Putamen (tissue), 1 donor: Measurements from ENCODE around the gene PPAT.
"Not testable (repeated sequence)": the region's sequence is repeated elsewhere in the genome, so short reads cannot be mapped to it uniquely, and the experiment has no call there.

Source experiments
- DNase-seq: peaks from one replicate; pipeline ENCODE4 v3.0.0-alpha.2; 2016; ENCODE audit warnings: low spot score

Gene PPAT

GRCh38 chr4:56435140-56435926, at the start of gene PPAT:
TSS of gene PPAT (minus strand) at chr4:56435615. CDS start at chr4:56435477, 138 bp downstream.
- peak; percentile 97 for DNase-seq

- DNase-seq: no peak
These were observed 45.3 kb upstream of the PPAT start for GRCh38 chr4:56480691-56481090.

DNA sequence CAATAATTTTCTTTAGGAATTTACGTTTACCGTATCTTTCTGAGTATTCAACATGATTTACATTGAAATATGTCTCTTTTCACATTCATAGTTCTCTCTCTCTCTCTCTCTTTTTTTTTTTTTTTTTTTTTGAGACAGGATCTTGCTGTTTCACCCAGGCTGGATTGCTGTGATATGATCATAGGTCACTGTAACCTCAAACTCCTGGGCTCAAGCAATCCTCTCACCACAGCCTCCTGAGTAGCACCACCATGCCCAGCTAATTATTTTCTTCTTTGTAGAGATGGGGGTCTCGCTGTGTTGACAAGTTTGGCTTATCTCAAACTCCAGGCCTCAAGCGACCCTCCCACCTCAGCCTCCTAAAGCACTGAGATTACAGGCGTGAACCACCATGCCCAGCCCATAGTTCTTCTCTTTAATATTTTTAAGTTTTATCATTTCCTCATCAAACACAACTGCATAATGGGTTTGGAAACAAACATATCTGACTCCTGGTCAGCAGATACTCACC, 41.8 kb upstream of the PPAT start:
- no peak for DNase-seq

DNA sequence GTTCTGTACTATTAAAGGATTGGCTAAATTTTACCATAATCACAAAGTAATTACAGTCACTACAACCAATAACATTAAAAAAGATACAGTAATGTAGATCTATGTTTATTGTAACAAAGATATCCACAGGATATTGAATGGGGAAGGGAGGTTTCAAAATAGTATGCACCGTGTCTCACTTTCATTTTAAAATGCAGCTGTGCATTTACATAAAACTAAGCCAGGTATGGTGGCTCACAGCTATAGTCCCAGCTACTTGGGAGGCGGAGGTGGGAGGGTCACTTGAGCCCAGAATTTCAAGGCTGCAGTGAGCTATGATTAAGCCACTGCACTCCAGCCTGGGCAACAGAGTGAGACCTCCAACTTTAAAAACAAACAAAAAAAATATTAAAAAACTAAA, 40.5 kb upstream of the PPAT start:
- no peak for DNase-seq

GRCh38 chr4:56469489-56470210, 34.2 kb upstream of the PPAT start:
- DNase-seq: no peak

GRCh38 chr4:56468097-56468422, 32.6 kb upstream of the PPAT start:
- peak; percentile 53 for DNase-seq

DNA sequence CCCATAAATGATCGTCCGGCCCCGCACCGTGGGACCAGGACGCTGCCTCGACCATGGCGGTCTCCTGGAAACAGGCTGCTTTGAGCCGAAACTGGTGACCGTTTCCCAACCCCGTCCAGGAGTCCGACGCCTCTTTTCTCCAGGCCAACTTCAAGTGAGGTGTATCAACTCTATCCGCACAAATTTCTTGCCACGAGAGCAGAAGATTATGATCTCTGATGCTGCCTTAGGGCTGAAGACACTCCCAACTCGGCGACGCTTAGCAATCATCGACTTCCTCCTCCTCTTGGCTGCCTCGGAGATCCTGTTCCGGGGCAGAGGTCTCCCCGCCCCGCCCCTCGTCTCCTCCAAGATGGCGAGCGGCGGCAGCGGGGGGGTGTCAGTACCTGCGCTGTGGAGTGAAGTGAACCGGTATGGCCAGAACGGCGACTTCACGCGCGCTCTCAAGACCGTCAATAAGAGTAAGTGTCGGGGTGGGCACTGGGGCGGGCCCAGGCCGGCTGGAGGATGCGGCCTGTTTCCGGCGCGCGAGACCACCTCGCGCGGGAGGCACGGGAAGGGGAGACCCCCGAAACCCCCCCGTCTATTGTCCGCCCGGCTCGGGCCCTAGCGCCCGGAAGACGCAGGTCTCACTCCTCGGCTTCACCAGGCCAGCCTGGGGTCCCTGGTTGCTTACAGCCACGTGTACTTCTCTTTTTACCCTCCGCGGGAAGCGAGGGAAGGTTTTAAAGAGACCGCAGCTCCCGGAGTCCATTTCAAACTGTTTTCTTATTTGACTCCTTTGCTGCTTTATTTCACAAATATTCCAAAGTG, 32.1 kb upstream of the PPAT start, which contains the start of gene SRP72:
TSS of gene SRP72 (plus strand) at position 334 of the 813 bp plus-strand sequence. CDS start at position 353, 19 bp downstream.
- peak; percentile 90 for DNase-seq

- DNase-seq: no peak
These were observed 31.5 kb upstream of the PPAT start for GRCh38 chr4:56466910-56467283.

GRCh38 chr4:56466296-56466761, 30.9 kb upstream of the PPAT start:
- DNase-seq: not testable (repeated sequence)

GRCh38 chr4:56465599-56466295, 30.3 kb upstream of the PPAT start:
- DNase-seq: no peak

- DNase-seq: no peak
These were observed 29.2 kb upstream of the PPAT start for GRCh38 chr4:56464581-56464980.

GRCh38 chr4:56463711-56464110, 28.3 kb upstream of the PPAT start:
- DNase-seq: no peak

GRCh38 chr4:56462157-56462556, 26.7 kb upstream of the PPAT start:
- DNase-seq: no peak

DNA sequence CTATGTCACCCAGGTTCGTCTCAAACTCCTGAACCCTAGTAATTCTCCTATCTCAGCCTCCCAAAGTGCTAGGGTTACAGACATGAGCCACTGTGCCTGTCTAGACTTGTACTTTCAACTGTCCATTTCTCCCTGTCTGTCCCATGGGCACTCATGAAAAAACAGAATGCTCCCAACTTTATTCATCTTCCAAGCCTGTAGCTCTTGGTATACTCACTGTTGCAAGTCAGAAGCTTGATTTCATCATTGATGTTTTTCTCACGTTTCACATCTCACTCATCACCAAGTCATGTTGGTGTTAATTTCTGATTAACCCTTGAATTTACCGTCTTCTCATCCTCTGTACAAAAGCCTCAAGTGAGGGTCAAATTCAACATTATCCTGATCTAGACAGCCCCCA, 24.7 kb upstream of the PPAT start:
- no peak for DNase-seq

DNA sequence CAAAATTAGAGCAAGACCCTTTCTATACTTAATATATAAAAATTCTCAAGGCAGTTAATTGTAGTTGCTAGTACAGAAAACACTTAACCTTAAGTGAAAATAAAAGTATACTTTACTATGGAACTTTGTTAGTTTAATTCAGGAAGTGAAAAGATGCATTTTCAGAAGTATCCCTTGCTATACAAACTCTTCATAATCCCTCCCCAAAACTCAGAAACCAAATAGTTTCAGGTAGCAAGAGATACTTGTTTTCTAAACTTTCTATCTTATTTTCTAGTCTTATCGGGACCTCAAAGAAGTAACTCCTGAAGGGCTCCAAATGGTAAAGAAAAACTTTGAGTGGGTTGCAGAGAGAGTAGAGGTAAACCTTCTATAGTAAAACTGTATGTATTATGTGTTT, 14.9 kb upstream of the PPAT start:
- no peak for DNase-seq

GRCh38 chr4:56449475-56449874, 14.1 kb upstream of the PPAT start:
- not testable (repeated sequence) for DNase-seq

DNA sequence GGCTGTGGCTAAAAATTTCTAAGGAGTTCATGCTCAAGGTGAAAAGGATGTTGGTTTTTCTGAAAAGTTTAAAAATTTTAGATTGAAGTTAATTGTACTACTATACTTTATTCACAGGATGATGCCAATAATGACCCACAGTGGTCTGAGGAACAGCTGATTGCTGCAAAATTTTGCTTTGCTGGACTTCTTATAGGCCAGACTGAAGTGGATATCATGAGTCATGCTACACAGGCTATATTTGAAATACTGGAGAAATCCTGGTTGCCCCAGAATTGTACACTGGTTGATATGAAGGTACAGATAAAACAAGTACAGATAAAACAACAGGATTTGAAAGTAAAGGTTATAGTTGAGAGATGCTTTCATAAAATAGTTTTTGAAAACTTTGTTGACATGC, 12.9 kb upstream of the PPAT start:
- no peak for DNase-seq

GRCh38 chr4:56445699-56446098, 10.3 kb upstream of the PPAT start:
- DNase-seq: no peak

GRCh38 chr4:56444719-56445118, 9.3 kb upstream of the PPAT start:
- DNase-seq: no peak

DNA sequence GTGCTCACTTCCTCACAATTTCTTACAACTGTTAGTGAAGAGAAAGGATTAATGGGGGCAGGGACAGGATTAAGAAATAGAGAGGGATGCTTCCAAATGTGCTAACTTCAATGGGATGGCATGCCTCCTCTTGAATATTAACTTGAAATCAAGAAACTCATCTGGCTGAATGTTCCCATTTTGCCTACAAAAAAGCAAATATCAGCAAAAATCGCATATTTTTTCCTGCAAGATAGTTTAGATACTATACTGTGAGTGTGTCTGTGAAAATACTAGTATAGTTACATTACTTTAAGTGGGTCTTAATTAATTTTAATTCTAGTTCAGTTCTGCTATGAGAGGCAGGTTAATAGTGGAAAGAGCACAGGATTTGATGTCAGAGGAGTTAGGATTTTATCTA, 5.6 kb upstream of the PPAT start:
- DNase-seq: no peak

DNA sequence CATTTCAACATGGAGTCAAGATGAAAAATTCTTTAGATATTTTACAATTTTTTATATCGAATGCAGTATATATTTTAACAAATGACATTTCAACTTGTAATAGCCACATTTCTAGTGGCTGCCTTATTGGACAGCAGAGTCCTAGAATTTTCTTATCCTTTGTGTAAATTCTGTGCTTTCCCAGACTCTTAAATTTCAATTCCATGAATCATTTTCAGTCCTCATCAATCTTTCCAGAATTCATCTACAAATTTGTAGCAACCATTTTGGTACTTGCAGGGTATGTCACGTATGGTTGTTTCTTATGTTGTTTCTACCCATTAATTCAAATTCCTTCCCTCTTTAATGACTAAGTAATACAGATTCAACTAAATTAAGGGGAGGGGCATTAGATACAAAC, 3.4 kb upstream of the PPAT start:
- DNase-seq: no peak
